Measurements from ENCODE around the gene CFAP20DC.

Gene CFAP20DC

DNA sequence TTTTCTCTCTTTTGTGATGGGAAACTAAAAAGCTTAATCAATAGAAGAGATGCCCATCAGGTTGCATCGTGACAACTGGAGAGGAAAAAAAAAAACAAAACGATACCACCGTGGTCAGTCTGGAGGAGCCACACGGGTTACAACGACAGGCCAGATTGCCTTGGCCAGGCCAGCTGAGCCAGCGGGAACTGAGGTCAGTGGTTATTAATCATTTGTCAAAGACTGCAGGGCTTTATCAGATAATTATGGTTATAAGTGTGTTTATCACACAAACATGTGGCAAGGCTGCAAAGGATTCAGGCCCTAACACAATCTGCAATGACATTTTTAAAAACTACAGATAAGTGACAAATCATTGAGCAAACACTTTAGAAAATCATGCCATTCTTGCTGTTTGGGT is 248.3 kb downstream of the CFAP20DC start:
- DNase-seq (ENCODE audit: low read depth in 2 of 2), result no peak

DNA sequence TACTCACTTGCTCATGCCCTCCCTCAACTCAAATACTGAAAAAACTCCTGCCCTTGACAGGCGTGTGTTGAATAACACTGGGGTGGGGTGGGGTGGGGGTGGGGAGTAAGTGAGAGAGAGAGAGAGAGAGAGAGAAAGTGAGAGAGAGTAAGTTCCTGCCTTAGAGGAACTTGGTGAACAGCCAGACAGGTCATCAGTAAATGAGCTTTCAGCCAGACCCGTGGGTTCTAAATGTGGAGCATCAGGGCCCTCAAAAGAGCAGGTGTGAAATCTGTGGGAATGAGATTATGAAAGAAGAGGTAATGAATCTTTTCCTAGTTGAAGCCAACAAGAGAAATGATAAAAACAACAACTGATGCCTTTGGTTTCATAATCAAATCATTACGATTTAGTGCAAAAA is 248.9 kb downstream of the CFAP20DC start:
- DNase-seq (ENCODE audit: low read depth in 2 of 2), result no peak

DNA sequence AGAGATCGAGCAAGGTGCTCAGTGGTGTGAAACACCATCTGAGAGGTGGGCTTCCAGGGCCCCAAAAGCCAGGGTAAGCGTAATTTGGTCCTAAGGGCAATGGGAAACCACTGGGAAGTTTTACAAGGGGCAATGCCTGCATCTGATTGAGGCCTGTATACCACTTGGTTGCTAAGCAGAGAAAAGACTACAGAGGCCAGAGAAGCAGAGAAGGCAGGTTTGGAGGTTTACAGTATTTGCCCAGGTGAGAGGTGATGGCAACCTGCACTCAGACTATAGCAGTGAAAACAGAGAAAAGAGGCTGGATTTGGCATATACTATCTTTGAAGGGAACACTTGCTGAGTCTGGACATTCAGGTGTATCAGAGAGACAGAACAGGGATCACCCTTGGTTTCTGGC is 249.8 kb downstream of the CFAP20DC start:
- DNase-seq (ENCODE audit: low read depth in 2 of 2), result no peak

- DNase-seq (ENCODE audit: low read depth in 2 of 2), result no peak
These were observed 250.6 kb downstream of the CFAP20DC start for GRCh38 chr3:58799271-58799670.

GRCh38 chr3:58798312-58798711 is 251.5 kb downstream of the CFAP20DC start:
- DNase-seq (ENCODE audit: low read depth in 2 of 2), result no peak

- DNase-seq (ENCODE audit: low read depth in 2 of 2), result no peak
These were observed 255.1 kb downstream of the CFAP20DC start for GRCh38 chr3:58794750-58795149.

- no peak for DNase-seq (ENCODE audit: low read depth in 2 of 2)
These were observed 255.9 kb downstream of the CFAP20DC start for GRCh38 chr3:58793938-58794337.

- DNase-seq (ENCODE audit: low read depth in 2 of 2), result no peak
These were observed 256.8 kb downstream of the CFAP20DC start for GRCh38 chr3:58792921-58793451.

- DNase-seq (ENCODE audit: low read depth in 2 of 2), result no peak
These were observed 260.4 kb downstream of the CFAP20DC start for GRCh38 chr3:58789385-58789784.

DNA sequence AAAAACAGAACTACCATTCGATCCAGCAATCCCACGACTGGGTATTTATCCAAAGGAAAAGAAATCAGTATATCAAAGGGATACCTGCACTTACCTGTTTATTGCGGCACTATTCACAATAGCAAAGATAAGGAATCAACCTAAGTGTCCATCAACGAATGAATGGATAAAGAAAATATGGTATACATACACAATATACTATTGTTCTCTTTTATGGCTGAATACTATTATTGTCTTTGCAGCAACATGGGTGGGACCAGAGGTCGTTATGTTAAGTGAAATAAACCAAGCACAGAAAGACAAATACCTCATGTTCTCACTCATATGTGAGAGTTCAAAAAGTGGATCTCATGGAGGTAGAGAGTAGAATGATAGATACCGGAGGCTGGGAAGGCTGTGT is 264.9 kb downstream of the CFAP20DC start:
- DNase-seq (ENCODE audit: low read depth in 2 of 2), result no peak

- DNase-seq (ENCODE audit: low read depth in 2 of 2), result no peak
These were observed 265.4 kb downstream of the CFAP20DC start for GRCh38 chr3:58784425-58784824.

DNA sequence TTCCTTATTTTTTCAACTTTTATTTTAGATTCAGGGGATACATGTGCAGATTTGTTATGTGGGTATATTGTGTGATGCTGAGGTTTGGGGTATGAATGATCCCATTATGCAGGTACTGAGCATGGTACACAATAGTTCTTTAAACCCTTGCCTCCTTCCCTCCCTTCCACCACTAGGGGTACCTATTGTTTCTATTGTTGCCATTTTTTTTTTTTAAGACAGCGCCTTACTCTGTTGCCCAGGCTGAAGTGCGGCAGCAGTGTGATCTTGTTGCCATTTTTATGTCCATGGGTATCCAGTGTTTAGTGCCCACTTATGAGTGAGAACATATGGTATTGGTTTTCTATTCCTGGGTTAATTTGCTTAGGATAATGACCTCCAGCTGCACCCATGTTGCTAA is 266.0 kb downstream of the CFAP20DC start:
- DNase-seq (ENCODE audit: low read depth in 2 of 2), result no peak

- no peak for DNase-seq (ENCODE audit: low read depth in 2 of 2)
These were observed 269.9 kb downstream of the CFAP20DC start for GRCh38 chr3:58779934-58780333.

DNA sequence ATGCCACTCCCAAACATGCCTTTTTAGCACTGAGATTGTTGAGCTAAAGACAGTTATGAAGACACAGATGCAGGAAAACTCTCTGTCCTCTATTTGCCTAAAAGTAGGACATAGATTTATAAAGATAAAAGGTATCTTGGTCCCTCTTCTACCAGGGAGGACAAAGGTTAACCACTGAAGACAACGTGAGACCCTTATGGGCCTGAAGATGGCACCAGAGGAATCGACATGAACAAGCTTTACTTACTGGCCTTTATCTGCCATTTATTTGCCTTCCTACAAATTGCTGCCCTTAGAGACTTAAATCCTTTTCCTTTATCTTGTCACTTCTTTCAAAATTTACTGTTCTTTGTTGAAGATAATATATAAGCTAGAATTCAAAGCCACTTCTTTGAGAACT is 273.6 kb downstream of the CFAP20DC start:
- DNase-seq (ENCODE audit: low read depth in 2 of 2), result no peak

DNA sequence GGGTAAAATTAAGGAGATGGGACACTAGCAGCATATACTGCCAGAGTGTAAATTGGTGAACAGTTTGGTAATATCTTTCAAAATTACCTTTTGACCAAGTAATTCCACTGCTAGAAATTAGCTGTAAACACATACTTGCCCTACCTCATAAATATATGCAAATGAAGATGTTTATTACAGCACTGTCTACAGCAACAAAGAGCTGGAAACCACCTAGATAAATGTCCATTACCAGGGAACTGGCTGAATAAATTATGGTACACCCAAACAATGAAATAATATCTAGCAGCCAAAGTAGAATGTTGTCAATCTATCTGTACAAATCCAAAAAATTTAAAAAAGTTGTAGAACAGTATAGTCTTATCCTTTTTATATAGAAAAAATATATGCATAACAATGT is 277.4 kb downstream of the CFAP20DC start:
- no peak for DNase-seq (ENCODE audit: low read depth in 2 of 2)

GRCh38 chr3:58769065-58769464 is 280.8 kb downstream of the CFAP20DC start:
- no peak for DNase-seq (ENCODE audit: low read depth in 2 of 2)

DNA sequence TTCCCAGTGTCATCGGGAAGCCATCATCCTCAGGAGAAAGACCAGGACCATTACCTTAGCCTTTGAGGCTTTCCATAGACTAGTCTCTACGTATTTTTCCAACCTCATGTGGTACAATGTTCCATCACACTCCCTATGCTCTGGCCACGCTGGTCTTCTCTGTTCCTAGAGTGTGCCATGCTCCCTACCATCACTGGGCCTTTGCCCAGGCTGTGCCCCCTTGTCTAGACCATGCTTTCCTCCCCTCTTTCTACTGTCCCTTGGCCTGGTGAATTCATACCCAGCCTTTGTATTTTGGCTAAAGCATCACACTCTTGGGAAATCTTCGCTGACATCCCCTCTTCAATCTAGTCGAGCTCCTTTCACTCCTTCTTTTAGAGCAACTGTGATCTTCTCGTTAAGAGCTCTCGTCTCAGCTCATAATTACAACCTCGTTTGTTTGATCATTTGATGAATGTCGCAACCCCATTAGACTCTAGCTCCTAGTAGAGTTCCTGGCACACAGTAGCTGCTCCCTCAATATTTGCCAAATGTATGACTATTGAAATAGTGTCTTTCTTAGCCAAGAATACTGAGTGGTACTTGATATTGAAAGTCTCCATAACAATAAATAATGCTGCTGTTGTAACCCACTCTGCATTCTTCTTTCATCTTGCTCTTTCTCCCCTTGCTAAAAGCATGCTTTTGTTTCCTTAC is 283.1 kb downstream of the CFAP20DC start:
- no peak for DNase-seq (ENCODE audit: low read depth in 2 of 2)

- DNase-seq (ENCODE audit: low read depth in 2 of 2), result no peak
These were observed 294.7 kb downstream of the CFAP20DC start for GRCh38 chr3:58755150-58755549.

DNA sequence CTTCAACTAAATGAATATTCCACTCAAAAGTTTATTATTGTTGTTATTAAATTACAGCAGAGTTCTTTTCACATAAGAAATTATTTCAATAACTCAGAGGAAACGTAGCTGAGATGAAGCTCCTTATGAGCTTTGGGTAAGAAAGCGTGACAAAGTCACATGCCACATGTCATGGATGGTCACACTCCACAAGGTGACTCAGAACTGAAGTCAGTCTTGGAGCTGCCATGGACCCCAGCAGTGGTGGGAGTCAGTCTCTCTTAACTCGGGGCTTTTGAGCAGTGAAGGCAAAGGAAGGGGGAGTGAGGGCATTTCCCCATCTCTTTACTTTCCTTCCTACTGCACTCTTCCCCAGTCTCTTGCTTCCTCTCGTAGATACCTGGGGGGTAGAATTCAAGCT is 295.8 kb downstream of the CFAP20DC start:
- no peak for DNase-seq (ENCODE audit: low read depth in 2 of 2)

GRCh38 chr3:58751882-58752567 is 297.8 kb downstream of the CFAP20DC start:
- DNase-seq (ENCODE audit: low read depth in 2 of 2), result no peak

DNA sequence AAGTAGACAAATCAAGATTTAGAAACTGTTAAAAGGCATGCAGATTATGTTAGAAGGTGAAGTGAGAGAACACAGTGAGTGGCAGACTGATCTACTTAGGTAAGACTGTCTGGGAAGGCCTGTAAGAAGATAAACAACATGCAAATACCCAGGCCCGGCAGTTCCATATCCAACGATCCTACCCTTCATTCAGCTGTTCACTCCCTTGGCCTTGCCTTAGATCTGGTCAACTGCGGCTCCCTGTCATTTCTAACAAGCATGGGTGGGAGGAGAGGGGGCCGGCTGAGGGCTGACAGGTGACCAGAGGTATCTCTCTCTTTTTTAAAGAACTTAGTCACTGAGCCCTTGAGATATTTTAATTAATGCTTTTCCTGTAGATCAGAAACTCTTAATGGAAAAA is 298.6 kb downstream of the CFAP20DC start:
- no peak for DNase-seq (ENCODE audit: low read depth in 2 of 2)

DNA sequence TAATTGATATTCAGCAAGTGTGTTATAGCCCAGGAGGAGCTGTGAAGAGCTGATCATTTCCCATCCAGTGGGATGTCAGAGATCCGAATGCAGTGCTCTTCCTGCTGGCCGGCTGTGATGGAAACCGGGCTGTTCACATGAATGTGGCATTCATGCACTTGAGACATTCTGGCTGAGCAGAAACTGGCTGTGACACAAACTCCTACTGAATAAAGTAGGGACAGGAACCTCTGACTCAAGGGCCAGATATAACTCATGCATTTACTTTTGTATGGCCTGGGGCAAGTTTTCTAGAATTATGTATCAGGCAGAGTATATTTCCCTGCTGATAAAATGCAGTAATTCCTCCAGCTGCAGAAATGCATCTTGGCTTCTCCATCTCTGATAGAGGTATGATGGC is 299.9 kb downstream of the CFAP20DC start:
- no peak for DNase-seq (ENCODE audit: low read depth in 2 of 2)

DNA sequence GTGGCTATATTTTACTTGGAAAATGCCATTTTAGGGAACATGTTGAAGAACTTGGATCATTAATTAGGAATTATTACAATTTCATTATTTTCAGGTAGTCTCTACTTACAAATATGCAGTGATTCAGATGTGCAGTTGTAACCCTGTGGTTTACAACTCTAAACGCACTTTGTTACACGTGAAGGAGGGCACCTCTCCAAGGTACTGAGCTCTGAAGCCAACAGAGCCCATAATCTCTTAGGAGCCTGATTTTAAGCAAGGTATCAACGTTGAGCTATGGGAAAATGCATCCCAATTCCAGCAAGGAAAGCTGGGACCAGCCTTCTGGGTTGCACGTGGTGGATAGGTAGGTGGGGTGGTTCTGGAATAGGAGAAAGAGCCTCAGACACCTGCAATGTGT is 301.8 kb downstream of the CFAP20DC start:
- no peak for DNase-seq (ENCODE audit: low read depth in 2 of 2)

All from stimulated activated CD8-positive, alpha-beta memory T cell treated with anti-CD3 and anti-CD28 coated beads, Interleukin-2, amount 100 ng/mL, for 48 hours (primary cell).